ENCODE results near the gene DSCAM.

The DSCAM gene

DNA sequence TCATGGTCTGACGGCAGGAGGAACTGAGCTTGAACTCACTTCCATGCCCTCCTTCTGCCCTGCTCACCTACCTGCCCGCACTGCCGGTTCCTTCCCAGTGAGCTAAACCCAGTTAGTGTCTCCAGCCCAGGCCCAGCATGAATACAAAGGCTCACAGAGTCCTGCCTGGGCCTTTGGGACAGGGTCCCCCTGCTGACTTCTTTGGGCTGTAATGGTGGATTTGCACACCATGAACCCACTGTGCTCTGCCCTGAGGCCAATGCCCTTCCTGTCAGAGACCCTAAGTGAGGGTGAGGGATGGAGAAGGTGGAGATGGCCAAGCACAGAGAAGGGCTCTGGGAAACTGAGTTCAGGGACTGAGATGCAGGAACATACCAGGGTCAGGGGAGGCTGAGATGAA is 826.3 kb downstream of the DSCAM start:
- no peak for DNase-seq

DNA sequence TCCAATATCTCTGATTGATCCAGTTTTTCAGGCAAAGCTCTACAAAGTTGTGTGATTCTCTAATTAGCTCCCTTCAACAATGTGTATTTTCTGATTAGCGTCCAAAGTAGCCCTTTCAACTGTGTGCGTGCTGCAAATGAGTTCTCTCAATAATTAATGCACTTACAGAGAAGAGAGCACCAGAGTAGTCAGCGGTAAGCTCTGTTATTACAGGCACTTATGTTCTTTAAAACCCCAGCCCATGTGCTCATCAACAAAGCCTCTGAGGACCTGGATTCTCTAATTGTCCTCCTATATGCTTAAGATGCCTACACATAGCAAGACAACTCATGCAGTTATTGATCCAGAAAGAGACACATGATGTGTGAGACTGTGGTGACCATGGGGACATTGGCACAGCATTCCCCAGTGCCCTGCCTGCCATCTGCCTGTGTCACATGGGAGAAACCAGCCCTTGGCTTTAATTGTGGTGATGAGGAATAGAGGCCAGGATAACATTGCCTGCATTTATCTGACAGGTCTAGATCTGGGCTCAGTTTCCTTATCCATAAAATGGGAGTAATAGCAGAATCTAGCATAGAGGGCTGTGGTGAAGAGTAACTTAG is 828.0 kb downstream of the DSCAM start:
- DNase-seq, result no peak

DNA sequence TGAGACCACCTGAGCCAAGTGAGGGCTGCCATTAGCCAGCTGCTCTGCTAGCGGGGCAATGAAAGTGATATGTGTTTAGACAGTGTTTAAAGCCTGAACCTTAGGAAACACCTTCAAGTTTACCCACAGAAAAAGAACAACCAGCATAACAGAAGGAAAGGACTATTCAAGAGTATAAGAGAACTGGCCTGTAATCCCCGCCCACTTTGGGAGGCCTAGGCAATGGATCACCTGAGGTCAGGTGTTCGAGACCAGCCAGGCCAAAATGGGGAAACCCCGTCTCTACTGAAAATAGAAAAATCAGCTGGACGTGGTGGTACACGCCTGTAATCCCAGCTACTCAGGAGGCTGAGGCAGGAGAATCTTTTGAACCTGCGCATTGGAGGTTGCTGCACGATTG is 830.3 kb downstream of the DSCAM start:
- DNase-seq, result no peak

DNA sequence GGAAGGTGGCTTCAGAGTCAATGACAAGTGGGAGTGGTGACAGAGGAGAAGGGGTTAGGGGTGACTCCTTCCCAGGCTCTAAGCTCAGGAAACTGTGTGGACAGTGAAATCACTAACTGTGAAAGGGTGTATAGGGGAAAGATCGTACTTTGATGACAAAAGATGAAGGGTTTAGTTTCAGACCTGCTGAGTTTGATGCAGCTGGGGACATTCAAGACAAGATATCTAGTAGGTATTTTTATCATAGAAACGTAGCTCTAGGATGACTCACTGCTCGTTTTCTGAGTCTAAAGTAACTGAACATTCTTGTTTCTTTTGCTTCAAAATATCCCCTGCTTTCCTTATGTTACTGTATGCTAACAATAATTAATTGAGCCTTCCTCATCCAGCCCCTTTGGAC is 830.7 kb downstream of the DSCAM start:
- no peak for DNase-seq

DNA sequence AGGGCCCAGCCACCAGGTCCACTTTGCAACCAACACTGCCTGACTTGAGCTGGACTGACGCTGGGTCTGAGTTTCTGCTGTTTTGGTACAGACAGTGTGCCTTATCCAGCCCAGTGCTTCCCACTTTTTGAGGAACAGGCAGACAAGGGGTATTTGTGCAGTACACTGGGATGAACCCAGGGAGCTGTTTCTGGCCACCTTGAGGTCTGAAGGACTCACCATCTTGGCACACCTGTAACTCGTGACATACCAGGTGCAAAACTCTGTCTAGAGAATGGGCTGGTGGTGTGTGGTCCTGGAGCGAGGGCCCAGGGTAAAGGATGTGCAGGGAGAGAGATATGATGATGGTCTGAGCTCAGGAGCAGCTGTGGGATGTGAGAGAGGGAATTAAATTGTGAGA is 831.1 kb downstream of the DSCAM start:
- no peak for DNase-seq

DNA sequence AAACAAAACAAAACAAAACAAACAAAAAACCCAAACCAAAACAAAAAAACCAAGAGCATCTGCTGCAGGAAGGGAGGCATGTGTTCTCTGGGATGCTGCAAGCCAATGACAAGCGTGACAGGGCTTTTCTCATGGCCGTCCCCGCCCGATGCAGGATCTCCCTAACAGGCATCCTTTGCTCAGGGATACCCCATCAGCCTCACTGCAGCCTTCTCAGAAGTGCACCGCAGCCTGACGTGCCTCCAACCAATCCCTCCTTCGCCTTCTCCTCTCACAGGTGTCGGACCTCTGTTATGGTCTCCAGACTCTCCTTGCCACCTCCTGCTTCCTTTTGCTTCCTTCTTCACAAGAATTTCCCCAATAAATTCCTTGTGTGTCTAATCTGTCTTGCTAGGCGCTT is 832.6 kb downstream of the DSCAM start:
- no peak for DNase-seq

DNA sequence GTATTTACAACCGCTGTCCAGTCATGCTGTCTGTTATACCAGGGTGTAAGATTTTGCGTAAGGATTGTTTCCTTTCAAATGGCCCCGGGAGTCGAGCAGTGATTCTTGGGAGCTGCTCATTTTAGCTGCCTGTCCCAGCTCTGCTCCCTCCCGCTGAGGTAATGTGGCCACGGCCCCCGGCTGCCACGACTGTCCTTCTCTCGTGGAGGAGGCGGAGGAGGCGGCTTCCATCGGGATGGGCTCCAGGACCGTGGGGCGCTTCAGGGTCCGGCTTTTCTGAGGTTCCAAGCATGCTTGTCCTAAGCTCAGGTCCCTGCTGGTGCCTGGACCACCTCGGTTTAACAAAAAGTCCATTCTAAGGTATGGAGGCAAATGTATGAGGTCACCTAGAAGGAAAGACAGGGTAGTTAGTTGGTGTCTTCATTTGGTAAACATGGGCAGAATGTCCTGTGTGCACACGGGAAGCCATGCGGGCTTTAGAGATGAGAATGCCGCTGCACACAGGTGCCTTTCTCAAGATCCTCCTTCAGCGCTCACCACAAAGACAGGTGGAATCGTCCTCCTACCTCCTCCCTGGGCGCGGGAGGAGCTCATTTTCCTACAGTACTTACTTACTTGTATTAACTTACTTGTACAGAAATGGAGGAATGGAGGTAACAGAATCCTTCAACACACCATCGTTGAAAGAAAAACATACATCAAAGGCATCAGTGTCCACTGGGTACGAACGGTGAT is 833.8 kb downstream of the DSCAM start:
- DNase-seq, result no peak

DNA sequence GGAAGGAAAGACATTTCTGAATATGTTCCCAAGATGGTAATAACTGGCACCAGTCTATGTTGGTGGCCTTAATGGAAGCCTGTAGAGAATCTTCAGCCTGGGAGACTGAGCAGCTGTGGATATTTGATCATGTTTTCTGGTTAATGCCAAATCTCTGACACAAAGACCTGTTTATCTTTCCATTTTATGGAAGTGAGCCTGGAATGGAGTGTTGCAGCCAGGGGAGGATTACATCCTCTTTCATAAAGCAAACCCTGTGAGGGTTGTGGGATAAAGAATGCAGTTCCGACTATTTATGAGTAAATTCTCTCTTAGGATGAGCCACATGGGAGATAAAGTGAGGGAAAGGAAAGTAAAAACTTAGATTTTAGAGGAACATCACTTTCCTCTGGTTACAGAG is 835.6 kb downstream of the DSCAM start:
- no peak for DNase-seq

DNA sequence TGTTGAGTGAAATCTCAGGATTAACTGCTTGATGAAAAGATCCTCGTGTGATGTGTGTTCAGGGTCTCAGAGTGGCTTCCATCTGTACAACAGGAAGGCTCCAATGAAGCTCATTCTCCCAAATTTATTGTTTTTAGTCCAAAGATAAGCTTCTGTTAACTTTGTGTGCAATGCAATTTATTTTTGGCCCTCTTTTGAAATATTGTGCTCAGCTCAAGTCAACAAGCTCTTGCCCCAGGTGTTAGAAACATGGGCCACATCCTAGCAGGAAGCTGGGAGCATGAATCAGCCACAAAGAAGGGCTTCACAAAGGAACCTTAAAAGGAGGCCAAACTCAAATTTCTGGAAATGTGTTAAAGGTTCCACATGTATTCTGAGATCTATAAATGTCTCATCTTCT is 844.0 kb downstream of the DSCAM start:
- no peak for DNase-seq

DNA sequence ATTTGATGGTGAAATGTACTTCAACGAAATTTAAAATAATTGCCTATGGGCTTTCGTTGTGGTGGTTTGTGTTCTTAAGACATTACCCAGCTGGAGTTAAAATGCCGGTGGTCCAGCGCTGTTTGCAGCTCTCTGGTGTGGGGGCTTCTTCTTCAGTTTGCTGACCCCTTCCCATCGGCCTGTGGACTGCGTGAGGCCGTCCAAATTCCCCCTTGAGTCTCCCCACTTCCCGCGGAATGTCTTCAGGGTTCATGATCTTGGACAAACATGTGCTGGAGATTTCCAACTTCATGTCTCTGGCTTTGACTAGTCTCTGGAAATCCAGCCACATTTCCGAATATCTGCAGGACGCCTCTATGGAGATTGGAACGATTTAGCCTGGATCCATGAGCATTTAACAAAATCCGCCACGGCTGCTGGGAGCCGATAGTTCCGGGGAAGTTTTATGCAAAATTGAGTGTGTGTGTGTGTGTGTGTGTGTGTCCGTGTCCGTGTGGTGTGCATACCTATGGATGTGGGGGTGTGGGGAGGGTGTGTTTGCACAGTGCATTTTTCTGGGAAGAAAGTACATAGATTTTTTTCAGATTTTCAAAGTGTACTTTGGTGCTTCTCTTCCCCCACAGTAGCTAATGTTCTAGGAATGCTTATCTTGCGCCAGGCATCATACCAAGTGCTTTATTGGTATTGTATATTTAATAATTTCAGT is 862.5 kb downstream of the DSCAM start:
- no peak for DNase-seq

DNA sequence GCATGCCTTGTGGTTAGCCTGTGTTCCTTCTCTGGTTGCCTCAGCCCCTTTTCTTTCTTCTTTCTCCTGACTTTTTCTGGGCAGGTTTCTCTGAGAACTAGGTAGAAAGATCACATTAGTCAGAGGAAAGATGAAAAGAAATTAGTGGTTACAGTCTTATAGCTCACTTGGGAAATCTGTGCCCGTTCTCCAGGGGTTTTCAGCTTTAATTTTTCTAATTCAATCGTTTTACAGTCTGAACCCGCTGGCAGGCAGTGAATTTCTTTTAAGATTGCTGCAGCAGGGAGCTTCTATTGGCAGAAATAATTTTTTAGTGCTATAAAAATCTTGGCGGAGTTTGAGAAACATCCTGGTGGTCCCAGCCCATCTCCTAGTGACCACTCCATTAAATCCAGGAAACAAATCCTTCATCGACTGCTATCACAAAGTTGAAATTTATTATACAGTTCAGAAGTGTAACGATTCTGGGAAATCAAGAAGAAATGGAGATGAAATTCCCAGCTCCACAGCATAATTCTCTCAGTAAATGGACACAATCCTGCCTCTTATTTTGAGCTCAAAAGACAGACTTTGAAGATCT is 866.6 kb downstream of the DSCAM start:
- no peak for DNase-seq

DNA sequence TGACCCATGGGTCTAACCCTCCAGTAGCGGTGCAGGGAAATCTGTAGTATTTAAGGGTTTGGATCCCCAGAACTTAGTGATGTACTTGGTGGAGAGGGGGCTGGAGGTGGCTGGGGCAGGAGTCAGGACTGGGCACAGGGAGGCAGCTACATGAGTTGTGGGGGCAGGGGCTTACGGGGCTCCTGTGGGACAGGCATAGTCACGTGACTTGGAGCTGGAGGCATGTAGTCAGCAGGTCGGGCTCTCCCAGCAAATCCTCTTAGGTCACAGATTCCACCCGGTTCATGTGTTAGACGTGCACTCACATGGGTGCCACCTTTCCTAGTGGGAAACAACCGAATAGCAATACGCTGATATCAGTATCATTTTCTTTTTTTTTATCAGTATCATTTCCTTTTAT is 867.6 kb downstream of the DSCAM start:
- DNase-seq, result no peak

DNA sequence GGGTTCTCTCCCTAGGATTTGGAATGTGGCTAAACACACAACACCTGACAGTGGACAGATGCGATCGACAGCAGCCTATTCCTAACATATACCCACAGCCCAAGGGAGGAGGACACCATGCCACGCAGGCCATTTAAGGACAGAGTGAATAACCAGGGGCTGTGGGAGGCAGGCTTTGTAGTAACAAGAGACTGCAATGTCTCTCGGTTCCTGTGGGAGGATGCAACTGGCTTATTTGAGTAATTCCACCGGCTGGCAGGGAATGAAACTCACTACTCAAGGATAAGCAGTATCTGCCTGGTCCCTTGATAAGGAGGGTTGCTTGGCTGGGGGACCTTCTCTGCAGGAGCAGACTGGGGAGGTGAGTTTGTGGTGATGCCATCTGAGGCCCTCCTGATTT is 870.2 kb downstream of the DSCAM start:
- DNase-seq, result no peak

DNA sequence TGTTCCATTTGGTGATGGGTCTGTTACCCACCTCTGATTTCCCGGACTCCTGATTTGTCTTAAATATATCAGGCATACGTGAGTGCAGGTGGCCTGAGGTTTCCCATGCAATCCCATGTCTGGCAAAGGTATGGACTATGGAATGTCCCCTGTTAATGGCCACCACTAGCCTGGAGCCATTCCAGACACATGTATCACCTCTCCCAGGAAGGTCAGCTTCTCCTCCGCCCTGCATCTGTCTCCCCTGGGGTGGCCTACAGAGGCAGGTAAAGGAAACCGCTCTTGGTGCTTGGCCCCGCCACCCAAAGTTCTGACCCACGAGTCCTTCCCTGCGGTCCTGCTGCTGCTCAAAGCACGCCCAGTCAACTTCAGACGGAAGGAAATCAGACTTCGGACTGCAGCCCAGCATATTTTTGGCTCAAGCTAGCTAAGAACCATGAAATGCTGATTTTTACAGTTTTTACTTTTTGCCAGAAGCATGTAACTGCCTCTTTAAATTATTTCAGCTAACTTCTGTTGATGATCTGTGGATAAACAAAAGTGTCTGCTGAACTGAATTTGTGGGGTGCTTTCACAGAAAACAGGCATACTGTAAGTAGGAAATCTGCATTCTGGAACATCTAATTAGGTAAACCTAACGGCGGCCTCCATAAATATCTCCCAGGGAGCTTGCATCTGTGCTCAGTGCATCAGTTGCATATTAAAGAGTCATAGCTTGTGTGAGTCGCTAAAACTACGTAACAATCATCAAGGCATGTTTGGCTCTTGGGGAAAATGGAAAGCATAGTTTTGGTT is 873.8 kb downstream of the DSCAM start:
- DNase-seq, result no peak

DNA sequence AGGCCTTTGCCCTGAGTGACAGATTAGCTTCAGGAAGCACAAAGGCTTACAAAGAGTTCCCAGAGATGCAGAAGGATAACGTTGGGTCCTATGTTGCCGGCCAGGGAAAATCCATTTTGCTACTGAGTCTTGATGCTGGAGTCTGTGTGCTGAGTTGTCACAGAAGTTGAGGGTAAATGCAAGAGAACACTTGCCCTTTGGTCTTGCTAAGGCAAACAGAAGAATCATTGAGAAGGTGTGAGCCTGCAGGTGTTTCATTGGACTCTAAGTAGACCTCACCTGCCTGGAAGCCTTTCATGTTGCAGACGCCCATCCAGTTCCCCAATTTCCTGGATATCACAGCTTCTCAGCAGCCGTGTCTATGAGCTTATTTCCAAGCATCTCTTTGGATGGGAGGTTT is 874.5 kb downstream of the DSCAM start:
- no peak for DNase-seq

DNA sequence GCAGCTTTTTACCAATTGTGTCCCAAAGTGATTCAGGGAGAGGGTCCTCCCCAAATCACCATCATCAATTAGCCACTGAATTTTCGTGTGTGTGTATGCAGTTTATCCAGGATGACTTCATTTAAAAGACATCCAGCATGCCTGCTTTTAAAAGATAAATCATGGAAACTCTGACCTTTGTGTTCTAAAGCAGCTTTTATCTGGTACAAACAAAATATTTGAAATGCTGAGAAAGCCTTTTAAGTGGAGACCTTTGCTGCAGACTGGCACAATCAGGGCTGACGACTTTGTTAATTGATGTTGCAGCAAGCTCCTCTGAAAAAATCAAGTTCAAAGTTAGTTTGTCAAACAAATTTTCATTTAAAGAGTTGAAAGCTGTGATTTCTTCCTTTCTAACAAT is 875.0 kb downstream of the DSCAM start:
- no peak for DNase-seq

DNA sequence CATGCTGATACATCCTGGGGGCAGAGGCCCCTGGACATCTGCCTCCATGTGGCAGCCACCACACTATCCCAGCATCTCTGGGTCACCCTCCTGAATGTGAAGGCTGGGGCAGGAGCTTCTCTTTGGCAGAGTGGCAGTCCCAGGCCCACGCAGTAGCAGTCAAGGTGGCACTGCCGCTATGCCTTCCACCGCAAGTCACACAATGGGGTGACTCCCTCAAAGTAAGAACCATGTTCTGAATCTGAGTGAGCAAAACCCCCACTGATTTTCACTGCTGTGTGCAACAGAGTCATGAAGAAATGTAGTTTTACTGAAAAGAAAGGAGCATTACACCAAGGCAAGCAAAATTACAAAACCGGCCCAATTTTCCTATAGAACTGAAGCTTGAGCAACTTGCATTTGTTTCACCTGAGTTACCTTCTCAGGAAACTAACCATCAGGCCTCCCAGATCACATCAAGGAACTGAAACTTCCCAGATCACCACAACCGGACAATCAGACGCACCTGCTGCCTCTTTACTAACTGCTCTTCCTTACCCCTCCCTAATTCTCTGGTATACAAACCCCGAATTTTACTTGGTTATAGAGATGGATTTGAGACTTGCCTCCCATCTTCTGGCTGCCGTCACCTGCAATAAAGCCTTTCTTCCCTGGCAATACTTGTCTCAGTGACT is 877.1 kb downstream of the DSCAM start:
- no peak for DNase-seq

DNA sequence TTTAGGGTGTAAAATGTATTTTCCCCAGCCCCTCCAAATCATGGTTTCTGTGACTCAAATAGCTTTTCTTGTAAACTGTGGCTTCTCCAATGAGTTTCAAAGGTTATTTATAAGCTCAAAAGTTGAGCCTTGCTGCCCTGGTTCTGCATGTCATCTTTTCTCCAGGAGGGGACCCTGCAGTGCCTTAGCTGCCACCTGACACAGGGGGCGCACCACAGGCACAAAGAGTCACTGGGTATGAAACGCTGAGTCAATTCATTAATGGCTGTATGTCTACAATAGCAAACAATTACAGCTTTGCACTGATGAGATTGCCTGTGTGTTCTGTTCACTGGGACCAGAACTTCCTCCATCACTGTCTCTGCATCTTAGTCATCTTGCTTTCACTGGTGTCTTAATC is 878.9 kb downstream of the DSCAM start:
- DNase-seq, result no peak

DNA sequence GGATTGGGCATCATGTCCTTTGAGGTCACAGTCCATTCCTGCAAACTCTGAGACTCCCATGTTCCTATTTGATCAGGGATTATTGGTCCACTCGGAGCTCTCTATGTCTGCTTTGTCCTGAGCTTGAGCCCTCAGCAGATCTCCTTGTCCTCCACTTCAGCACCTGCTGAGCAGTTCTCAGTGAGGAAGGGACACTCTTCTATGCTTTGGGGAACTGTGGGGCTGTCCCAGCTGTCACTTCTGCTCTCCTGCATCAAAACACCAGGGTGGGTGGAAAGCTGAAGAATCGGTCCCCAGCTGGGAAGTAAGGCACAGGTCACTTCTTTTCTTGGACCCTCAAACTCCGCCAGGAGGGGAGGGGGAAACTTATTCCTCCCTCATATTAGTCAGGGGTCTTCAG is 880.2 kb downstream of the DSCAM start:
- DNase-seq, result no peak

DNA sequence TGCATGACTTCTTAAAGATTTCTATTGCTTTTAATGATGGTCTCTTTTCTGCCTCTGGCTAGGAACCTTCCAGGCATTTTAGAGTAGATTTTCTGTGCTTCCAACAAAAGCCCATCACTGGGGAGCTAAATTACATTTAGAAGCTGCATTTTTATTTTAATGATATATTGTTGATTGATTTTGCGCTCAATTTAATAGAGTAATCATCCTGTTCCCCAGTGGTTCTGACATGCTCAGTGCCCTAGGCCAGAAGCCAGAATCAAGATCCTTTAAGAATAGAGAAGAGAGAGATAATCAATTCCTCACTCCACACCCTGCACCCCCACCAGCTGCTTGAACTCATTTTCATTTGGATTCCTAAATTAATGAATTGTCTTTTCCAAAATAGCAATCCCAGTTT is 881.9 kb downstream of the DSCAM start:
- DNase-seq, result no peak

DNA sequence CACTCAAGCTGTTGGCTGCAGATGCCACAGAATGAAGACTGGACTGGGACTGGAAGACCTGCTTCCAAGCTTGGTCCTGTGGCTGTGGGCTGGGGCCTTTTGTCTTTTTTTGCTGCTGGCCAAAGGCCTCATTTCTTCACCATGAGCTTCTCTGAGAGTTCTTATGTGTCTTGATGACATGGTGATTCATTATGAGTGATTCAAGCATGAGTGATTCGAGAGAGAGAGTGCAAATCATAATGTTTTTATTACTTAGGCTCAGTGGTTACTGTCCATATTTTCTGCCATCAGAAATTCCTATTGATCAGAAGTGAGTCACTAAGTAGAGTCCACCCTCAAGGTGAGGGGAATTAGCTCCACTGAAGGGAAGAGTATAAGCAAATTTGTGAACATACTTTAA is 885.7 kb downstream of the DSCAM start:
- no peak for DNase-seq

Measured in NCI-H2171 treated with DMSO at 0.1 percent for 48 hours (cell line).